HepG2 (cell line): ENCODE measurements around the gene LZTR1. TPM values are rescaled to one million over a fixed set of nuclear protein-coding genes. Genes with fewer than 3 reads are reported as not detected.
A peak's percentile ranks its signal among the peaks of the same experiment; 100 is the strongest.

Source experiments
- ATF2 ChIP-seq: sonication (generic); formaldehyde crosslinking; IDR thresholded peaks from 2 replicates; pipeline ENCODE4 v1.4.0; 2020; ENCODE audit warnings: missing genetic modification reagents
- CREB3 ChIP-seq: sonication (generic); formaldehyde crosslinking; IDR thresholded peaks from 2 replicates; pipeline ENCODE4 v1.5.0; 2020; ENCODE audit warnings: missing genetic modification reagents
- EZH2 ChIP-seq: conservative IDR thresholded peaks from 2 replicates; pipeline ENCODE4 v1.6.1; 2012; ENCODE audit warnings: mild to moderate bottlenecking, low read depth, low read length, moderate library complexity
- HMGA1 ChIP-seq: sonication (generic); formaldehyde crosslinking; conservative IDR thresholded peaks from 2 replicates; pipeline ENCODE4 v1.4.0; 2020; ENCODE audit warnings: missing genetic modification reagents
- KLF9 ChIP-seq: IDR thresholded peaks from 2 replicates; pipeline ENCODE4 v1.6.1; 2016; ENCODE audit warnings: low read depth
- MAFF ChIP-seq: IDR thresholded peaks from 2 replicates; pipeline ENCODE4 v1.6.1; 2011; ENCODE audit warnings: low read depth, low read length, improper control_type of control experiment
- MTF2 ChIP-seq: sonication (generic); formaldehyde crosslinking; IDR thresholded peaks from 2 replicates; pipeline ENCODE4 v1.5.0; 2020; ENCODE audit warnings: missing genetic modification reagents, borderline replicate concordance
- NAIF1 ChIP-seq: sonication (generic); formaldehyde crosslinking; IDR thresholded peaks from 2 replicates; pipeline ENCODE4 v1.5.0; 2020; ENCODE audit warnings: mild to moderate bottlenecking, missing genetic modification reagents, borderline replicate concordance
- RAD21 ChIP-seq: fragments of 450-650 bp; formaldehyde crosslinking; IDR thresholded peaks from 2 replicates; pipeline ENCODE4 v1.5.0; 2020; ENCODE audit warnings: mild to moderate bottlenecking
- RFXAP ChIP-seq: sonication (generic); formaldehyde crosslinking; IDR thresholded peaks from 2 replicates; pipeline ENCODE4 v1.4.0; 2020; ENCODE audit warnings: missing genetic modification reagents, borderline replicate concordance
- RORA ChIP-seq: sonication (generic); formaldehyde crosslinking; IDR thresholded peaks from 2 replicates; pipeline ENCODE4 v1.5.0; 2020; ENCODE audit warnings: mild to moderate bottlenecking, missing genetic modification reagents, moderate library complexity
- ZFP36L1 ChIP-seq: sonication (generic); formaldehyde crosslinking; IDR thresholded peaks from 2 replicates; pipeline ENCODE4 v1.8.0; 2022; ENCODE audit warnings: mild to moderate bottlenecking, missing genetic modification reagents, moderate library complexity
- ZNF136 ChIP-seq: sonication (generic); formaldehyde crosslinking; IDR thresholded peaks from 2 replicates; pipeline ENCODE4 v1.8.1; 2022; ENCODE audit warnings: low read depth, mild to moderate bottlenecking, moderate library complexity, missing genetic modification reagents
- ZNF282 ChIP-seq: fragments of 450-650 bp; IDR thresholded peaks from 2 replicates; pipeline ENCODE4 v1.6.1; 2018; ENCODE audit not compliant: partially characterized antibody
- ZNF337 ChIP-seq: sonication (generic); formaldehyde crosslinking; IDR thresholded peaks from 2 replicates; pipeline ENCODE4 v1.5.1; 2020; ENCODE audit warnings: missing genetic modification reagents, low read depth, mild to moderate bottlenecking, borderline replicate concordance
- ZNF740 ChIP-seq: sonication (generic); formaldehyde crosslinking; IDR thresholded peaks from 2 replicates; pipeline ENCODE4 v1.4.0; 2020; ENCODE audit warnings: missing genetic modification reagents
- polyA plus RNA-seq, 8 experiments: library from polyadenylated mRNA; depleted of rRNA in 3 of 8; stranded (reverse) in 7 of 8; unstranded in 1 of 8; fragments of >200 nt; fragmentation: Illumina TruSeq in 4 of 8; extraction: Trizol in 4 of 8; gene quantifications; 2 replicates each; pipeline versions ENCODE4 v1.2.1 to v1.2.3, GENCODE V29; 2011 to 2016; ENCODE audit warnings: low read depth in 4 of 8, missing spikeins in 1 of 8, mixed read lengths in 1 of 8; ENCODE audit not compliant: insufficient read depth in 1 of 8
- total RNA-seq, 5 experiments: library from RNA; depleted of rRNA; stranded (reverse); fragments of >200 nt; fragmentation: Illumina TruSeq; extraction: Trizol; gene quantifications; 2 replicates each; pipeline ENCODE4 v1.2.3, GENCODE V29; 2016; ENCODE audit warnings: low read depth in 1 of 5
- TF ChIP-seq, protein P1 (sequence below): sonication (generic); formaldehyde crosslinking; IDR thresholded peaks from 2 replicates; pipeline ENCODE4 v1.5.1; 2020; ENCODE audit warnings: missing genetic modification reagents, mild to moderate bottlenecking, borderline replicate concordance
- TF ChIP-seq, protein P2 (sequence below), 2 experiments: sonication (generic) in 1 of 2; formaldehyde crosslinking in 1 of 2; IDR thresholded peaks; 2 replicates each; pipeline versions ENCODE4 v1.6.1 to v1.9.0; 2014 to 2022; ENCODE audit warnings: antibody characterized with exemption in 1 of 2, borderline replicate concordance in 1 of 2, inconsistent platforms in 1 of 2, low read depth in 1 of 2, missing genetic modification reagents in 1 of 2

LZTR1 gene
- total and polyA plus RNA-seq, 2 of the 13 experiments (the other 11 are each of a cell fraction or from before 2014, with no cell fraction given): 21.8 to 22.4 TPM

DNA sequence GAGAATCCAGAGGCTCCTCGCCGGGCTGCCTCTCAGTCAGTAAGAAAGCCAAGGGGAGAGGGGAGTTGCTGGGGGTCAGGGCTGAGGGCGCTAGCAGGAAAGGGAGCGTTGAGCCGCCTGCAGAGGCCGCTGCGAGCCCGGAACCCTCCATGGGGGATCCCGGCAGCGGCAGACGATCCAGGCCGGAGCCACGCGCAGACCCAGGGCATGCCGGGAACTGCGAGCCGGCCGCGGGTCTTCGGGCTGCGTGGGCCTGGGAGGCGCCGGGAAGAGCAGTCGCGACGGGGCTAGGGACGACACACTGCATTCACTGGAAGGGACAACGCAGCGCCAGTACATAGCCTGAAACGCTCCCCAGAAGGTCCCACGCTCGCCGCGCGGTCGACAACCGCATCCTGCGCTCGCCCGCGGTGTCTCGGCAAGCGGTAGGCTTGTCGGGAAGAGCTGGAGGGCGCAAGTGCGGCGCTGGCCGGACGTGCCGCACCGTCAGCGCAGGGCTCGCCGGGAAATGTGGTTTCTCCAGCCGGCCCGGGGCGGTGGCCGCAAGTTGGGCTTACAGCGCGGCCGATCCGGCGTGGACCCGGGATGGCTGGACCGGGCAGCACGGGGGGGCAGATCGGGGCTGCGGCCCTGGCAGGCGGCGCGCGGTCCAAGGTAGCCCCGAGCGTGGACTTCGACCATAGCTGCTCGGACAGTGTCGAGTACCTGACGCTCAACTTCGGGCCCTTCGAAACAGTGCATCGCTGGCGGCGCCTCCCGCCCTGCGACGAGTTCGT lies at the start of gene LZTR1 (continued):
- TF ChIP-seq, protein P1, sequence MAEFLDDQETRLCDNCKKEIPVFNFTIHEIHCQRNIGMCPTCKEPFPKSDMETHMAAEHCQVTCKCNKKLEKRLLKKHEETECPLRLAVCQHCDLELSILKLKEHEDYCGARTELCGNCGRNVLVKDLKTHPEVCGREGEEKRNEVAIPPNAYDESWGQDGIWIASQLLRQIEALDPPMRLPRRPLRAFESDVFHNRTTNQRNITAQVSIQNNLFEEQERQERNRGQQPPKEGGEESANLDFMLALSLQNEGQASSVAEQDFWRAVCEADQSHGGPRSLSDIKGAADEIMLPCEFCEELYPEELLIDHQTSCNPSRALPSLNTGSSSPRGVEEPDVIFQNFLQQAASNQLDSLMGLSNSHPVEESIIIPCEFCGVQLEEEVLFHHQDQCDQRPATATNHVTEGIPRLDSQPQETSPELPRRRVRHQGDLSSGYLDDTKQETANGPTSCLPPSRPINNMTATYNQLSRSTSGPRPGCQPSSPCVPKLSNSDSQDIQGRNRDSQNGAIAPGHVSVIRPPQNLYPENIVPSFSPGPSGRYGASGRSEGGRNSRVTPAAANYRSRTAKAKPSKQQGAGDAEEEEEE (CRISPR knock-in tag): no peak
- peak; percentile 93; the same call in 1 of the 2 replicates for TF ChIP-seq ZNF337 (CRISPR knock-in tag)
- peak; percentile 63; the same call in 1 of the 2 replicates for TF ChIP-seq ZNF740
- TF ChIP-seq RFXAP (CRISPR knock-in tag): peak; percentile 55; the same call in 1 of the 2 replicates
- TF ChIP-seq RAD21 (CRISPR knock-in tag): peak; percentile 85
- peak; percentile 60 for TF ChIP-seq ATF2 (CRISPR knock-in tag)
- TF ChIP-seq CREB3 (CRISPR knock-in tag): peak; percentile 98
- peak; percentile 81 for TF ChIP-seq MTF2 (CRISPR knock-in tag)
- peak; percentile 71; the same call in 1 of the 2 replicates for TF ChIP-seq NAIF1
- TF ChIP-seq MAFF: no peak
- no peak for TF ChIP-seq RORA (CRISPR knock-in tag)
- TF ChIP-seq HMGA1 (CRISPR knock-in tag): no peak
- TF ChIP-seq ZNF282: no peak
- TF ChIP-seq, protein P2, sequence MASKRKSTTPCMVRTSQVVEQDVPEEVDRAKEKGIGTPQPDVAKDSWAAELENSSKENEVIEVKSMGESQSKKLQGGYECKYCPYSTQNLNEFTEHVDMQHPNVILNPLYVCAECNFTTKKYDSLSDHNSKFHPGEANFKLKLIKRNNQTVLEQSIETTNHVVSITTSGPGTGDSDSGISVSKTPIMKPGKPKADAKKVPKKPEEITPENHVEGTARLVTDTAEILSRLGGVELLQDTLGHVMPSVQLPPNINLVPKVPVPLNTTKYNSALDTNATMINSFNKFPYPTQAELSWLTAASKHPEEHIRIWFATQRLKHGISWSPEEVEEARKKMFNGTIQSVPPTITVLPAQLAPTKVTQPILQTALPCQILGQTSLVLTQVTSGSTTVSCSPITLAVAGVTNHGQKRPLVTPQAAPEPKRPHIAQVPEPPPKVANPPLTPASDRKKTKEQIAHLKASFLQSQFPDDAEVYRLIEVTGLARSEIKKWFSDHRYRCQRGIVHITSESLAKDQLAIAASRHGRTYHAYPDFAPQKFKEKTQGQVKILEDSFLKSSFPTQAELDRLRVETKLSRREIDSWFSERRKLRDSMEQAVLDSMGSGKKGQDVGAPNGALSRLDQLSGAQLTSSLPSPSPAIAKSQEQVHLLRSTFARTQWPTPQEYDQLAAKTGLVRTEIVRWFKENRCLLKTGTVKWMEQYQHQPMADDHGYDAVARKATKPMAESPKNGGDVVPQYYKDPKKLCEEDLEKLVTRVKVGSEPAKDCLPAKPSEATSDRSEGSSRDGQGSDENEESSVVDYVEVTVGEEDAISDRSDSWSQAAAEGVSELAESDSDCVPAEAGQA (IDR thresholded peaks at IDR 0.05; ENCODE audit: low read depth): no peak
- TF ChIP-seq, protein P2 (CRISPR knock-in tag; IDR thresholded peaks at IDR 0.05; ENCODE audit: borderline replicate concordance): peak; percentile 83; the same call in 1 of the 2 replicates
- no peak for TF ChIP-seq KLF9 (CRISPR knock-in tag)
- no peak for TF ChIP-seq ZNF136
- no peak for TF ChIP-seq EZH2
- TF ChIP-seq ZFP36L1 (CRISPR knock-in tag): peak; percentile 90
